ENCODE measurements around the gene MAMDC4. TPM values are rescaled to one million over a fixed set of nuclear protein-coding genes. Genes with fewer than 3 reads are reported as not detected.
A peak's percentile ranks its signal among the peaks of the same experiment; 100 is the strongest.
"Not testable (repeated sequence)": the region's sequence is repeated elsewhere in the genome, so short reads cannot be mapped to it uniquely, and the experiment has no call there.

Gene MAMDC4
- total and polyA plus RNA-seq, 4 donors: 1.6 to 15.9 (median 12.2) TPM

GRCh38 chr9:136839229-136840139 is 12.7 kb upstream of the MAMDC4 start:
- DNase-seq (ENCODE audit: low read depth in 4 of 6, low spot score in 6 of 6): no peak
- peaks cover 46% of the 10 kb centered on the region for H3K4me1 ChIP-seq (ENCODE audit: control insufficient read depth, insufficient read depth, low read length)
- 84% methylated on average over 29 of the region's 36 CpGs for WGBS (ENCODE audit: insufficient coverage)
- H3K27me3 ChIP-seq (ENCODE audit: control insufficient read depth, insufficient read depth, low read length): peaks cover 11% of the 10 kb centered on the region
- H3K4me3 ChIP-seq (ENCODE audit: low read depth, low read length): no peak overlapping the region
- H3K36me3 ChIP-seq (ENCODE audit: control insufficient read depth, insufficient read depth, low read length): peaks cover 72% of the 10 kb centered on the region
- no peak overlapping the region for H3K27ac ChIP-seq (ENCODE audit: low read depth, low read length)
- no peaks in the 10 kb centered on the region for H3K9me3 ChIP-seq (ENCODE audit: control insufficient read depth, insufficient read depth, low read length)

- no peaks in the 10 kb centered on the region for H3K9me3 ChIP-seq (ENCODE audit: control insufficient read depth, insufficient read depth, low read length)
- peaks cover 15% of the 10 kb centered on the region for H3K27me3 ChIP-seq (ENCODE audit: control insufficient read depth, insufficient read depth, low read length)
- H3K27ac ChIP-seq (ENCODE audit: low read depth, low read length): no peak overlapping the region
- DNase-seq (ENCODE audit: low read depth in 4 of 6, low spot score in 6 of 6): no peak
- WGBS (ENCODE audit: insufficient coverage): 59% methylated on average over 30 of the region's 32 CpGs
- H3K36me3 ChIP-seq (ENCODE audit: control insufficient read depth, insufficient read depth, low read length): peaks cover 71% of the 10 kb centered on the region
- peaks cover 49% of the 10 kb centered on the region for H3K4me1 ChIP-seq (ENCODE audit: control insufficient read depth, insufficient read depth, low read length)
- H3K4me3 ChIP-seq (ENCODE audit: low read depth, low read length): no peak overlapping the region
Observed at GRCh38 chr9:136840140-136840876, 11.8 kb upstream of the MAMDC4 start.

GRCh38 chr9:136840877-136841645 is 11.1 kb upstream of the MAMDC4 start:
- Histone ChIP-seq H3K4me1 (ENCODE audit: control insufficient read depth, insufficient read depth, low read length) (peaks cover 49% of the 10 kb centered on the region), H3K4me3 (ENCODE audit: low read depth, low read length) (no peak overlapping the region)
- DNase-seq (ENCODE audit: low read depth in 4 of 6, low spot score in 6 of 6): peak in 2 of 6 donors; percentile 68 to 71

GRCh38 chr9:136841646-136842379 is 10.3 kb upstream of the MAMDC4 start:
- peaks cover 67% of the 10 kb centered on the region for H3K36me3 ChIP-seq (ENCODE audit: control insufficient read depth, insufficient read depth, low read length)
- H3K27ac ChIP-seq (ENCODE audit: low read depth, low read length): peak overlapping the region; percentile 52
- H3K27me3 ChIP-seq (ENCODE audit: control insufficient read depth, insufficient read depth, low read length): peaks cover 25% of the 10 kb centered on the region
- H3K9me3 ChIP-seq (ENCODE audit: control insufficient read depth, insufficient read depth, low read length); DNase-seq (ENCODE audit: low read depth in 4 of 6, low spot score in 6 of 6): not testable (repeated sequence)
- peaks cover 49% of the 10 kb centered on the region for H3K4me1 ChIP-seq (ENCODE audit: control insufficient read depth, insufficient read depth, low read length)
- WGBS (ENCODE audit: insufficient coverage): 38% methylated on average over 15 of the region's 16 CpGs
- peak overlapping the region; percentile 57 for H3K4me3 ChIP-seq (ENCODE audit: low read depth, low read length)

More at GRCh38 chr9:136840877-136841645, 11.1 kb upstream of the MAMDC4 start:
- H3K27me3 ChIP-seq (ENCODE audit: control insufficient read depth, insufficient read depth, low read length): peaks cover 21% of the 10 kb centered on the region
- no peaks in the 10 kb centered on the region for H3K9me3 ChIP-seq (ENCODE audit: control insufficient read depth, insufficient read depth, low read length)
- peak overlapping the region; percentile 52 for H3K27ac ChIP-seq (ENCODE audit: low read depth, low read length)
- WGBS (ENCODE audit: insufficient coverage): 53% methylated on average over 26 of the region's 28 CpGs
- H3K36me3 ChIP-seq (ENCODE audit: control insufficient read depth, insufficient read depth, low read length): peaks cover 69% of the 10 kb centered on the region

- H3K4me3 ChIP-seq (ENCODE audit: low read depth, low read length): peak within 1 kb of the TSS; percentile 57
- peaks cover 65% of the 10 kb centered on the region for H3K36me3 ChIP-seq (ENCODE audit: control insufficient read depth, insufficient read depth, low read length)
- WGBS (ENCODE audit: insufficient coverage): 0% methylated on average over 17 of the region's 27 CpGs
- DNase-seq (ENCODE audit: low read depth in 4 of 6, low spot score in 6 of 6): peak in 5 of 6 donors; percentile 69 to 95 (median 75)
- H3K27me3 ChIP-seq (ENCODE audit: control insufficient read depth, insufficient read depth, low read length): peaks cover 28% of the 10 kb centered on the region
- peaks cover 52% of the 10 kb centered on the region for H3K4me1 ChIP-seq (ENCODE audit: control insufficient read depth, insufficient read depth, low read length)
- H3K9me3 ChIP-seq (ENCODE audit: control insufficient read depth, insufficient read depth, low read length): not testable (repeated sequence)
- H3K27ac ChIP-seq (ENCODE audit: low read depth, low read length): peak within 1 kb of the TSS; percentile 52
Observed at GRCh38 chr9:136842380-136842948, 9.7 kb upstream of the MAMDC4 start, which contains the start of gene AJM1. AJM1 (plus strand) TSS chr9:136842478; CDS start chr9:136844415, 1,937 bp downstream.

- Histone ChIP-seq H3K4me3 (ENCODE audit: low read depth, low read length) (peak overlapping the region; percentile 5), H3K27me3 (ENCODE audit: control insufficient read depth, insufficient read depth, low read length) (peaks cover 31% of the 10 kb centered on the region), H3K4me1 (ENCODE audit: control insufficient read depth, insufficient read depth, low read length) (peaks cover 60% of the 10 kb centered on the region), H3K36me3 (ENCODE audit: control insufficient read depth, insufficient read depth, low read length) (peaks cover 65% of the 10 kb centered on the region)
- WGBS (ENCODE audit: insufficient coverage): 17% methylated on average over 19 of the region's 21 CpGs
- H3K27ac ChIP-seq (ENCODE audit: low read depth, low read length); H3K9me3 ChIP-seq (ENCODE audit: control insufficient read depth, insufficient read depth, low read length); DNase-seq (ENCODE audit: low read depth in 4 of 6, low spot score in 6 of 6): not testable (repeated sequence)
Observed at GRCh38 chr9:136843159-136843800, 8.9 kb upstream of the MAMDC4 start.

GRCh38 chr9:136843801-136844740 is 8.1 kb upstream of the MAMDC4 start:
- Histone ChIP-seq H3K36me3 (ENCODE audit: control insufficient read depth, insufficient read depth, low read length) (peaks cover 57% of the 10 kb centered on the region), H3K4me1 (ENCODE audit: control insufficient read depth, insufficient read depth, low read length) (peaks cover 64% of the 10 kb centered on the region), H3K27me3 (ENCODE audit: control insufficient read depth, insufficient read depth, low read length) (peaks cover 31% of the 10 kb centered on the region)
- DNase-seq (ENCODE audit: low read depth in 4 of 6, low spot score in 6 of 6): peak in 2 of 6 donors; percentile 59 to 61
- H3K4me3 ChIP-seq (ENCODE audit: low read depth, low read length); H3K9me3 ChIP-seq (ENCODE audit: control insufficient read depth, insufficient read depth, low read length); H3K27ac ChIP-seq (ENCODE audit: low read depth, low read length): not testable (repeated sequence)
- 9% methylated on average over 99 of the region's 99 CpGs for whole genome bisulfite sequencing (ENCODE audit: insufficient coverage)

All from spinal cord (tissue), 10 donors.